Activated T-cell treated with anti-CD3 and anti-CD28 coated beads, Interleukin-2, amount 50 U/mL, for 24 hours (primary cell): Measurements from ENCODE around the gene ALDH16A1.
"Not testable (repeated sequence)": the region's sequence is repeated elsewhere in the genome, so short reads cannot be mapped to it uniquely, and the experiment has no call there.

ENCODE experiments used
- DNase-seq: peaks from one replicate; pipeline ENCODE4 v3.0.0-alpha.2; 2020
- H3K27ac Mint-ChIP-seq: 2 replicates; pipeline ENCODE4 v1.8.0; 2020; ENCODE audit warnings: mild to moderate bottlenecking, mixed read lengths
- H3K27me3 Mint-ChIP-seq: 2 replicates; pipeline ENCODE4 v1.8.0; 2020; ENCODE audit warnings: mixed read lengths
- H3K36me3 Mint-ChIP-seq: 2 replicates; pipeline ENCODE4 v1.8.0; 2020; ENCODE audit warnings: low read depth, mixed read lengths
- H3K4me1 Mint-ChIP-seq: 2 replicates; pipeline ENCODE4 v1.8.0; 2020; ENCODE audit warnings: low read depth, mixed read lengths
- H3K4me3 Mint-ChIP-seq: 2 replicates; pipeline ENCODE4 v1.8.0; 2020; ENCODE audit warnings: mild to moderate bottlenecking, moderate library complexity, mixed read lengths
- H3K9me3 Mint-ChIP-seq: 2 replicates; pipeline ENCODE4 v1.8.0; 2020; ENCODE audit warnings: mixed read lengths

ALDH16A1 gene

GRCh38 chr19:49459388-49459787, 6.4 kb downstream of the ALDH16A1 start:
- no peak for DNase-seq
- no peaks in the 10 kb centered on the region for H3K27me3 Mint-ChIP-seq
- no peak overlapping the region for H3K4me3 Mint-ChIP-seq
- H3K9me3 Mint-ChIP-seq = no peaks in the 10 kb centered on the region
- H3K36me3 Mint-ChIP-seq = peaks cover 52% of the 10 kb centered on the region
- peaks cover 24% of the 10 kb centered on the region for H3K4me1 Mint-ChIP-seq
- H3K27ac Mint-ChIP-seq = no peak overlapping the region

GRCh38 chr19:49461130-49461529, 8.1 kb downstream of the ALDH16A1 start:
- not testable (repeated sequence) for DNase-seq, H3K4me3 Mint-ChIP-seq, H3K9me3 Mint-ChIP-seq, H3K27me3 Mint-ChIP-seq, H3K27ac Mint-ChIP-seq
- peaks cover 60% of the 10 kb centered on the region for H3K36me3 Mint-ChIP-seq
- H3K4me1 Mint-ChIP-seq = peaks cover 14% of the 10 kb centered on the region

- DNase-seq = no peak
- H3K4me1 Mint-ChIP-seq = peaks cover 9% of the 10 kb centered on the region
- peaks cover 58% of the 10 kb centered on the region for H3K36me3 Mint-ChIP-seq
- no peaks in the 10 kb centered on the region for H3K27me3 Mint-ChIP-seq
- H3K27ac Mint-ChIP-seq = no peak overlapping the region
- H3K4me3 Mint-ChIP-seq = no peak overlapping the region
- H3K9me3 Mint-ChIP-seq = no peaks in the 10 kb centered on the region
These were observed 8.6 kb downstream of the ALDH16A1 start for GRCh38 chr19:49461656-49462055.

GRCh38 chr19:49462492-49462891, 9.5 kb downstream of the ALDH16A1 start:
- Mint-ChIP-seq H3K4me1 (peaks cover 8% of the 10 kb centered on the region), H3K36me3 (peaks cover 58% of the 10 kb centered on the region), H3K4me3 (no peak overlapping the region), H3K9me3 (no peaks in the 10 kb centered on the region), H3K27ac (no peak overlapping the region), H3K27me3 (no peaks in the 10 kb centered on the region)
- DNase-seq = no peak

- no peaks in the 10 kb centered on the region for H3K27me3 Mint-ChIP-seq
- no peak for DNase-seq
- no peak overlapping the region for H3K4me3 Mint-ChIP-seq
- peaks cover 10% of the 10 kb centered on the region for H3K4me1 Mint-ChIP-seq
- peaks cover 55% of the 10 kb centered on the region for H3K36me3 Mint-ChIP-seq
- H3K27ac Mint-ChIP-seq = peak overlapping the region; percentile 50
- H3K9me3 Mint-ChIP-seq = no peaks in the 10 kb centered on the region
These were observed 11.1 kb downstream of the ALDH16A1 start for GRCh38 chr19:49463960-49464740.

- Mint-ChIP-seq H3K27me3 (no peaks in the 10 kb centered on the region), H3K36me3 (peaks cover 52% of the 10 kb centered on the region), H3K4me3 (no peak overlapping the region), H3K4me1 (peaks cover 20% of the 10 kb centered on the region), H3K27ac (no peak overlapping the region), H3K9me3 (no peaks in the 10 kb centered on the region)
- no peak for DNase-seq
These were observed 12.3 kb downstream of the ALDH16A1 start for GRCh38 chr19:49465371-49465770.

GRCh38 chr19:49468199-49468598, 15.2 kb downstream of the ALDH16A1 start:
- Mint-ChIP-seq H3K27ac (peak overlapping the region; percentile 95), H3K4me3 (no peak overlapping the region), H3K4me1 (peaks cover 44% of the 10 kb centered on the region), H3K9me3 (no peaks in the 10 kb centered on the region), H3K27me3 (no peaks in the 10 kb centered on the region), H3K36me3 (peaks cover 53% of the 10 kb centered on the region)
- DNase-seq = no peak

DNA sequence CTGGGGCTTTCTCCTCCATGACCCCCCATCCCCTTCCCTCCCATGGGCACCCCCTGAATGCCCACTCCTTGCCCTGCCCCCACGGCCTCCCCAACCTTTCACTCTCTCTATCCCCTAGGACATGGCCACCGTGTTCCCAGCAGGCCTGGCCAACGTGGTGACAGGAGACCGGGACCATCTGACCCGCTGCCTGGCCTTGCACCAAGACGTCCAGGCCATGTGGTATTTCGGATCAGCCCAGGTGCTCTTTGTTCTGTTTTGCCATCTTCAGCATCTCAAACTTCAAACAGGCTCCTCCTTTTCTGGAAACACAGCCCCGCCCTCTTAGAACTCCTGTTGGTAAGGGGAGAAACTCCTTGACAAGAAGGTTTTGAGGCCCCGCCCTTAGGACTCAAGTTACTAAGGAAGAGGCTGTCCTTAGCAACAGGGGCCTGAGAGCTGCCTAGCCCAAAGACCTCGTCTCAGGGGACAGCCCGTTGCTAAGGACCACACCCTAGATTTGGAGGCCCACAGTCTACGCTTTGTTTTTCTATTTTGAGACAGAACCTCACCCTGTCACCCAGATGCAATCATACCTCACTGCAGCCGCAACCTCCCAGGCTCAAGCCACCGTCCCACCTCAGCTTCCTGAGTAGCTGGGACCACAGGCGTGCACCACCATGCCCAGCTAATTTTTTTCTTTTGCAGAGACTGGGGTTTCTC, 15.9 kb downstream of the ALDH16A1 start:
- peaks cover 51% of the 10 kb centered on the region for H3K4me1 Mint-ChIP-seq
- no peaks in the 10 kb centered on the region for H3K9me3 Mint-ChIP-seq
- peaks cover 53% of the 10 kb centered on the region for H3K36me3 Mint-ChIP-seq

DNA sequence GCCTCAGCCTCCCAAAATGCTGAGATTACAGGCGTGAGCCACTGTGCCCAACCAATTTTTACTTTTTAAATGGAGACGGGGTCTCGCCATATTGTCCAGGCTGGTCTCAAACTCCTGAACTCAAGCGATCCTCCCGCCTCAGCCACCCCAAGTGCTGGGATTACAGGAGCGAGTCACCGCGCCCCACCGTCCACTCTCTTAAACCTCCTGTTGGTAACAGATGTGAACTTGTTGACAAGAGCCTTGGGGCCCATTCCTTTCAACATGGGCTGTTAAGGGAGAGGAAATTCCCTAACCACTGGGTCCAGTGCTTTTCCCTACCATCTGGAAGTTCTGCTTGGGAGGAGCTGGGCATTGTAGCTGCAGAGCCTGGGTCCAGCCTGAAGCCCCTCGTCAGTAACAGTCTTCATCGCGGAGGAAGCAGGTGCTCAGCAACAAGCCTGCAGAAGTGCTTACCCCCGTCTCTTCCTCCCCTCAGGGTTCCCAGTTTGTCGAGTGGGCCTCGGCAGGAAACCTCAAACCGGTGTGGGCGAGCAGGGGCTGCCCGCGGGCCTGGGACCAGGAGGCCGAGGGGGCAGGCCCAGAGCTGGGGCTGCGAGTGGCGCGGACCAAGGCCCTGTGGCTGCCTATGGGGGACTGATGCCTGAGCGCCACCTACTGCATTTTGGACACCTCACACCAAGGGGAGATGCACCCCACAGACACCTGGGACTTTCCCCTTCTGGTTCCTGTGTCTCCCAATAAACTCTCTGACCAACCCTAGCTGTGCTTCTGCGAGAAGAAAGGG, 17.0 kb downstream of the ALDH16A1 start:
- Mint-ChIP-seq H3K9me3 (no peaks in the 10 kb centered on the region), H3K27me3 (no peaks in the 10 kb centered on the region), H3K4me3 (peak overlapping the region; percentile 48), H3K36me3 (peaks cover 44% of the 10 kb centered on the region), H3K4me1 (peaks cover 51% of the 10 kb centered on the region), H3K27ac (peak overlapping the region; percentile 85)
- DNase-seq = peak; percentile 85

More for the DNA sequence above, 15.9 kb downstream of the ALDH16A1 start:
- H3K27ac Mint-ChIP-seq = peak overlapping the region; percentile 95
- no peaks in the 10 kb centered on the region for H3K27me3 Mint-ChIP-seq
- H3K4me3 Mint-ChIP-seq = peak overlapping the region; percentile 58
- DNase-seq = peak; percentile 72

- Mint-ChIP-seq H3K36me3 (peaks cover 38% of the 10 kb centered on the region), H3K9me3 (no peaks in the 10 kb centered on the region), H3K4me3 (peak overlapping the region; percentile 48), H3K27ac (peak overlapping the region; percentile 85), H3K27me3 (no peaks in the 10 kb centered on the region), H3K4me1 (peaks cover 56% of the 10 kb centered on the region)
- DNase-seq = no peak
These were observed 17.6 kb downstream of the ALDH16A1 start for GRCh38 chr19:49470615-49470978.

DNA sequence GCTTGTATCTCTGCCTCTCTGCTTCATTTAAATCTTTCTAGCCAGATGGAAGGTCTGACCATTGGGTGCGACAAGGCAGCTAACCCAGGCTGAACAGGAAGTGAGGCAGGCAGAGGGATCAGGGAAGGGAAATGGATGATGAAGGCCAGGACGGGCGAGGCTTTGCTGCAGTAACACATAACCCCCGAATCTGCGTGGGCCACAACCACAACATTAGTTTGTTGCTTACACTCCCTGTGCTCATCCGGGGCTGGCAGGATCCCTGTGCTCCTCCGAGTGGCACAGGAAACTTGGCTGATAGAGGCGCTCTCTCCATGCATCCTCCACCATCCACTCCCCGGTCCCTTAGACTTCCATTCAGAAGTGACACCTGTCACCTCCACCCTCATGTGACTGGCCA, 19.9 kb downstream of the ALDH16A1 start:
- peak; percentile 48 for DNase-seq
- no peaks in the 10 kb centered on the region for H3K9me3 Mint-ChIP-seq
- H3K36me3 Mint-ChIP-seq = peaks cover 44% of the 10 kb centered on the region
- peaks cover 65% of the 10 kb centered on the region for H3K4me1 Mint-ChIP-seq
- peak overlapping the region; percentile 81 for H3K4me3 Mint-ChIP-seq
- H3K27ac Mint-ChIP-seq = peak overlapping the region; percentile 92
- no peaks in the 10 kb centered on the region for H3K27me3 Mint-ChIP-seq

GRCh38 chr19:49473501-49473867, 20.5 kb downstream of the ALDH16A1 start:
- peaks cover 63% of the 10 kb centered on the region for H3K4me1 Mint-ChIP-seq

GRCh38 chr19:49473868-49474541, 21.0 kb downstream of the ALDH16A1 start, which contains the start of gene FLT3LG:
TSS of gene FLT3LG (plus strand) at chr19:49474215. CDS start at chr19:49474640, 425 bp downstream.
- Mint-ChIP-seq H3K9me3 (no peaks in the 10 kb centered on the region), H3K27ac (peak within 1 kb of the TSS; percentile 92), H3K36me3 (peaks cover 42% of the 10 kb centered on the region), H3K27me3 (no peaks in the 10 kb centered on the region), H3K4me3 (peak within 1 kb of the TSS; percentile 81), H3K4me1 (peaks cover 61% of the 10 kb centered on the region)
- DNase-seq = peak; percentile 96

More at GRCh38 chr19:49473501-49473867, 20.5 kb downstream of the ALDH16A1 start:
- Mint-ChIP-seq H3K36me3 (peaks cover 43% of the 10 kb centered on the region), H3K4me3 (peak overlapping the region; percentile 81), H3K27ac (peak overlapping the region; percentile 92)
- H3K27me3 Mint-ChIP-seq, DNase-seq, H3K9me3 Mint-ChIP-seq: not testable (repeated sequence)

GRCh38 chr19:49474542-49474924, 21.5 kb downstream of the ALDH16A1 start:
- peaks cover 58% of the 10 kb centered on the region for H3K4me1 Mint-ChIP-seq
- peaks cover 43% of the 10 kb centered on the region for H3K36me3 Mint-ChIP-seq
- H3K4me3 Mint-ChIP-seq = peak overlapping the region; percentile 81

More at GRCh38 chr19:49474542-49474924, 21.5 kb downstream of the ALDH16A1 start:
- Mint-ChIP-seq H3K9me3 (no peaks in the 10 kb centered on the region), H3K27ac (peak overlapping the region; percentile 92), H3K27me3 (no peaks in the 10 kb centered on the region)
- no peak for DNase-seq
